K562 treated with DMSO at 1 percent for 4 hours (cell line): ENCODE results near the gene MRPS18C. TPM values are rescaled to one million over a fixed set of nuclear protein-coding genes. Genes with fewer than 3 reads are reported as not detected.

Source experiments
- total RNA-seq: library from RNA; unstranded; fragments of 300-600 nt; gene quantifications from 2 replicates; pipeline ENCODE4 v1.2.3, GENCODE V29; 2022; ENCODE audit not compliant: insufficient read depth

MRPS18C gene
- 39.1 and 54.2 TPM in 2 replicates for total RNA-seq

DNA sequence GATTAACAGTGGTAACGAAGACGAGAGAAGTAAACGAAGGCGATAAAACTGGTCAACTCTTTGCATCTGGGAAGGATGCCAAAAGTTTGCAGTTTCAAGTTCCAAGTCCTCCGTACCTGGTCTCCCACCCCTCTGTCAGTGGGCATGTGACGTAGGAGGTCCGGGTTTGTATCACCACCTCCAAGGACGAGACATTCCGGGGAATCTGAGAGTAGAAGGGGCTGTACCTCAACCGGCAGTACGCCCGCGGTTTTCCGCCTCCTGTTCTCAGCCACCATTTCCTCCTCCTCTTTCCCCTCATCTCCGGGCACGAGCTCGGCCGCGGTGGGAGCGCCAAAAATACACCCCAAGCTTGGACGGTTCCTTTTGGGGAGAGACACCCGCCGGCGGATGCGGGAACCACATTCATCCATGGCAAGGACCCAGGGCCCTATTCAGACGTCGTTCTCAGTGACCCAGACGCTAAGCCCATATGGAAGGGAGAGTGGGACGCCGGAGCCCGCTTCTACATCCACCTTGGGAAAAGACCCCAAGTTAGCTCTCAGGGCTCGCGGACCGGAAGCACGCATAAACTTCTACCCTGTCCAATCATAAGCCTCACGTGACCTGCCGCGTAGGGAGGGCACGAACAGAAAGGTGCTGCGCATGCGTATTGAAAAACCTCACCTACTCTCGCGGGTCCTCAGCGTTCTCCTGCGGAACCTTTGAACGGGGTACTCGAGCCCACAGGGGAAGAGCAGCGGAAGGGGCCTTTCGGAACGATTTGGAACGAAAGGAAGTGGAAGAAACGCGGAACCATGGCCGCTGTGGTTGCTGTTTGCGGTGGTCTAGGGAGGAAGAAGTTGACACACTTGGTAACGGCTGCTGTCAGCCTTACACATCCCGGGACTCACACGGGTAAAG lies at the start of gene MRPS18C, which contains the start of gene HELQ:
Gene MRPS18C (plus strand): TSS at position 778 of the 903 bp plus-strand sequence. CDS start 20 bp downstream, at position 798.
Gene HELQ (minus strand): TSS at position 543 of the 903 bp plus-strand sequence. CDS start 130 bp downstream, at position 413.

GRCh38 chr4:83484500-83485461 lies 28.9 kb downstream of the MRPS18C start, which contains the start of gene ABRAXAS1:
TSS of gene ABRAXAS1 (minus strand) at chr4:83485100. CDS start at chr4:83485072, 28 bp downstream.

Other genes with a start within 250 kb of the MRPS18C start
- gene COQ2, start 171.3 kb upstream of the MRPS18C start, total RNA-seq = 3.2 and 7.9 TPM in 2 replicates
- not detected in 2 replicates for gene HPSE, start 121.2 kb upstream of the MRPS18C start, total RNA-seq
- 4.9 and 7.3 TPM in 2 replicates for gene HELQ, start 235 bp upstream of the MRPS18C start, total RNA-seq
- gene ABRAXAS1, start 29.0 kb downstream of the MRPS18C start, total RNA-seq = 24.6 and 43.8 TPM in 2 replicates
- 12.9 and 15.3 TPM in 2 replicates for gene GPAT3, start 80.0 kb downstream of the MRPS18C start, total RNA-seq